ENCODE results near the gene PML. TPM values are rescaled to one million over a fixed set of nuclear protein-coding genes. Genes with fewer than 3 reads are reported as not detected.

Gene PML
- polyA plus RNA-seq, 1 of the 3 experiments (the other 2 are of a cell fraction) = 18.4 TPM

GRCh38 chr15:74050127-74050526, 55.6 kb downstream of the PML start:
- POLR2A ChIA-PET = no interaction called here
- no peak for TF ChIP-seq RAD21 (IDR thresholded peaks at IDR 0.05; ENCODE audit: low read length)
- TF ChIP-seq MAX (IDR thresholded peaks at IDR 0.05; ENCODE audit: low read depth) = no peak
- no peak for TF ChIP-seq YY1 (IDR thresholded peaks at IDR 0.05; ENCODE audit: low read depth)
- TF ChIP-seq ELF1 (IDR thresholded peaks at IDR 0.05) = no peak
- TF ChIP-seq PBX3 (IDR thresholded peaks at IDR 0.05) = no peak
- TF ChIP-seq RFX5 (IDR thresholded peaks at IDR 0.05; ENCODE audit: low read length) = no peak
- TF ChIP-seq NRF1 (IDR thresholded peaks at IDR 0.05; ENCODE audit: low read depth, low read length) = no peak
- TF ChIP-seq FOXJ3 (CRISPR knock-in tag; IDR thresholded peaks at IDR 0.05) = no peak
- TF ChIP-seq POLR2AphosphoS5 (IDR thresholded peaks at IDR 0.05; ENCODE audit: low read depth, low read length) = no peak
- no peak for TF ChIP-seq TCF12 (IDR thresholded peaks at IDR 0.05)
- no peak for TF ChIP-seq MEF2A (IDR thresholded peaks at IDR 0.05; ENCODE audit: borderline replicate concordance, low read depth)
- TF ChIP-seq IRF3 (IDR thresholded peaks at IDR 0.05; ENCODE audit: low read depth, low read length) = no peak
- no peak for TF ChIP-seq RCOR1 (IDR thresholded peaks at IDR 0.05; ENCODE audit: low read length)
- no peak for TF ChIP-seq FOXM1 (IDR thresholded peaks at IDR 0.05; ENCODE audit: low read depth)
- no peak for TF ChIP-seq MXI1 (IDR thresholded peaks at IDR 0.05; ENCODE audit: low read depth, low read length)
- no peak for TF ChIP-seq CHD2 (IDR thresholded peaks at IDR 0.05; ENCODE audit: low read length, partially characterized antibody)
- no peak for TF ChIP-seq RXRA (IDR thresholded peaks at IDR 0.05; ENCODE audit: borderline replicate concordance, low read depth)
- no peak for TF ChIP-seq GABPA (IDR thresholded peaks at IDR 0.05; ENCODE audit: low read depth)
- Histone ChIP-seq H2AFZ (ENCODE audit: low read depth) (no peak overlapping the region), H3K4me2 (no peak overlapping the region), H3K79me2 (ENCODE audit: insufficient read depth) (no peaks in the 10 kb centered on the region), H4K20me1 (ENCODE audit: insufficient read depth) (no peaks in the 10 kb centered on the region), H3K9ac (no peak overlapping the region), H3K36me3 (replicated peaks in 1 of 2; ENCODE audit: control insufficient read depth in 1 of 2, insufficient read depth in 2 of 2, low read length in 1 of 2) (no peaks in the 10 kb centered on the region), H3K27ac (ENCODE audit: low read depth in 2 of 2, low read length in 1 of 2) (peak overlapping the region; percentile 78 to 81; a peak in 2 of 4 replicates), H3K9me3 (no peaks in the 10 kb centered on the region), H3K27me3 (ENCODE audit: insufficient read depth) (no peaks in the 10 kb centered on the region), H3K9me2 (no peaks in the 10 kb centered on the region), H3F3A (replicated peaks; ENCODE audit: insufficient read depth) (peaks cover 13% of the 10 kb centered on the region), H3K4me1 (ENCODE audit: control insufficient read depth in 1 of 2, insufficient read depth in 2 of 2, low read depth in 1 of 2, low read length in 1 of 2) (peaks cover 18% of the 10 kb centered on the region in 2 experiments; a peak in 3 of 4 replicates), H3K4me3 (ENCODE audit: low read depth in 2 of 2, low read length in 1 of 2) (no peak overlapping the region)
- no peak for DNase-seq
- WGBS (ENCODE audit: low lambda C conversion rate) = 90% methylated on average over 3 of the region's 5 CpGs
- CTCF ChIA-PET = interaction anchor here (1.0 to 17.5 kb wide), 4 partner anchors 12 to 277 kb away, joined by 4 to 339 read pairs (median 198); no protein-coding TSS in a partner anchor
